ENCODE data around the gene GOLGA6D.
"Not testable (repeated sequence)": the region's sequence is repeated elsewhere in the genome, so short reads cannot be mapped to it uniquely, and the experiment has no call there.

Gene GOLGA6D

DNA sequence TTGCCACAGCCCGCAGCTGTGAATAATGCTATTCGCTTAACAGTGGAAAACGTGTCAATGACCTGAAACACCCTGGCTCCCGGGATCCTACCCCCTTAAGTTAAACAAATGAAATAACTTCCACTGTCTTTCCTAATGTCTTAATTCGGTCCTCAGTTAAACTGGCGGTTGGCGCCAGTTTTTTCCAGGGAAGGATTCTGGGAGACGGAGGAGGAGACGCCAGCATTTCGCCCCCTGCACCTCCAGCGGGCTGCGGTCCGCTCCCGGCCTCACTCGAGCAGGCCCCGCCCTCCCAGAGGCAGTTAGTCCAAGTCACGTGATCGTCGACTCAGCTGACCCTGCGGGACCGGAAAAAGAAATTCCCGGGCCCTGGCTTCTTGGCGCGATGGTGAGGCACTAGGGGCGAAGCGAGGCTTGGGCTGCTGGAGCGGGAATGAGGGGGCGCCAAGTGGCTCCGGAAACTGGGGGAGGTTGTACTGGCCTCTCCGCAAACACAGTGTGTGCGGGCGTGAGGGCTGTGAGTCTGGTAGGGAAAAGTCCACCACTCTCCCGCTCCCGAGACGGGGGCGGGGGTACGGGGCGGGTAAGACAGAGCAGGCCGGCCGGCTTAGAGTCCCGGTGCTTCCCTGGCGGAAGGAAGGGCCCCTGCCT is 53.2 kb downstream of the GOLGA6D start, which contains the start of gene COMMD4:
TSS of gene COMMD4 (plus strand) at position 359 of the 651 bp plus-strand sequence. CDS start at position 386, 27 bp downstream.
- Histone ChIP-seq H3K4me1 (peaks cover 11 to 23% (median 20%) of the 10 kb centered on the region in 10 experiments), H3K36me3 (peaks cover 10 to 26% (median 24%) of the 10 kb centered on the region in 11 experiments), H3K9me3 (replicated peaks in 1 of 11) (no peaks in the 10 kb centered on the region), H3K4me2 (peak within 1 kb of the TSS; percentile 87 to 98 (median 94)), H3K27ac (peak within 1 kb of the TSS; percentile 52 to 90 (median 84)), H4K20me1 (peaks cover 0 to 7% (median 0%) of the 10 kb centered on the region in 11 experiments; a peak in 1 of 22 replicates), H3K9ac (peak within 1 kb of the TSS; percentile 77 to 87 (median 83)), H3K27me3 (no peaks in the 10 kb centered on the region), H3K4me3 (peak within 1 kb of the TSS; percentile 58 to 79 (median 73))
- TF ChIP-seq Cebpa-rat (IDR thresholded peaks at IDR 0.05), result no peak

DNA sequence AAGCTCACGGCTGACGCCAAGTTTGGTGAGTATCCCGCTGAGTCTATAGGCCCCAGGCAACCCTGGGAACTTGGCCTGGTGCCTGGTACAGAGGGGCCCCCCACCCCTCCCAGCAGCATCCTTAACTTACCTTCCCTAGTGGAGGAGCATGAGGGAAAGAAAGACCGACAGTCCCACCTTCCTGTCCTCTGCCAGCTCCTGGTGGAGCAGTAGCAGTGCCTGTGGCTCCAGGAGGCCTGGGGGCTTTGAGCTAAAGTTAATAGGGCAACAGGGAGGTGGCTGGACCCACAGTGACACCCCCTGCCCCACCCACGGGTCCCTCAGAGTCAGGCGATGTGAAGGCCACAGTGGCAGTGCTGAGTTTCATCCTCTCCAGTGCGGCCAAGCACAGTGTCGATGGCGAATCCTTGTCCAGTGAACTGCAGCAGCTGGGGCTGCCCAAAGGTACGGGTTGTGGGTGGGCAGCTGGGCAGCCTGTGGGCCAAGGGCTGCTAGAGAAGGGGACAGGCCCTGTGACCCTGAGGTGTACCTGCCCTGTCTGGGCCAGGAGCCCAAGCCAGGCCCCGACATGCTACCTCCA is 56.1 kb downstream of the GOLGA6D start:
- Histone ChIP-seq H3K27me3 (no peaks in the 10 kb centered on the region), H3K4me1 (peaks cover 15 to 33% (median 25%) of the 10 kb centered on the region in 10 experiments), H4K20me1 (peaks cover 0 to 7% (median 0%) of the 10 kb centered on the region in 11 experiments; a peak in 1 of 22 replicates), H3K36me3 (peaks cover 17 to 37% (median 34%) of the 10 kb centered on the region in 11 experiments), H3K4me2 (no peak overlapping the region), H3K27ac (no peak overlapping the region), H3K4me3 (no peak overlapping the region), H3K9ac (no peak overlapping the region), H3K9me3 (replicated peaks in 1 of 11) (no peaks in the 10 kb centered on the region)
- TF ChIP-seq Cebpa-rat (IDR thresholded peaks at IDR 0.05), result no peak

DNA sequence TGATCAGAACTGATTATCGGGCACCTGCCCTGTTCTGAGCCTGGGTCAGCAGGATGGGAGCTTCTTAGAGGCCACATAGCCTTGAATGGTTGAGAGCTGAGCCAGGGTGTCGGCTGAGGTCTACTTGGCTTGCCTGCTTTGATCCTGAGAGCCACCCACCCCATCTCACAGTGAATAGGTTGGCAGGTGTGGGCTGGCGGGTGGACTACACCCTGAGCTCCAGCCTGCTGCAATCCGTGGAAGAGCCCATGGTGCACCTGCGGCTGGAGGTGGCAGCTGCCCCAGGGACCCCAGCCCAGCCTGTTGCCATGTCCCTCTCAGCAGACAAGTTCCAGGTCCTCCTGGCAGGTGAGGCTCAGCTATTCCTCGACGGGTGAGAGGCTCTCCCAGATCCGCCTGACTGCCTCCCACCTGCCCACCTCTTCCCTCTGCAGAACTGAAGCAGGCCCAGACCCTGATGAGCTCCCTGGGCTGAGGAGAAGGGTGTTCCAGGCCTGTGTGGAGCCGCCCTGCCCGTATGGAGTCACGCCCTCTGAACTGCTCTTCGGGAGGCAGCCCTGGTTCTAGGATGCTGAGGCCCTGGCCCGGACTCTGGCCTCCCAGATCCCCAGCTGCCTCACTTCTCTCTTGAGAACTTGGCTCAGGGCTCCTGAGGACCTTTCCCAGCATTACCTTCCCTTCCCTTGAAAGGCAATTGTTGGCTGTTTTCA is 57.1 kb downstream of the GOLGA6D start:
- no peaks in the 10 kb centered on the region for H3K27me3 ChIP-seq
- H3K36me3 ChIP-seq, result peaks cover 17 to 37% (median 34%) of the 10 kb centered on the region in 11 experiments
- H3K9me3 ChIP-seq (replicated peaks in 1 of 11), result no peaks in the 10 kb centered on the region
- H3K4me3 ChIP-seq, result no peak overlapping the region
- peaks cover 0 to 7% (median 0%) of the 10 kb centered on the region in 11 experiments; a peak in 1 of 22 replicates for H4K20me1 ChIP-seq
- no peak overlapping the region for H3K4me2 ChIP-seq
- peaks cover 19 to 38% (median 31%) of the 10 kb centered on the region in 10 experiments for H3K4me1 ChIP-seq
- no peak overlapping the region for H3K27ac ChIP-seq
- H3K9ac ChIP-seq, result no peak overlapping the region
- no peak for TF ChIP-seq Cebpa-rat (IDR thresholded peaks at IDR 0.05)

DNA sequence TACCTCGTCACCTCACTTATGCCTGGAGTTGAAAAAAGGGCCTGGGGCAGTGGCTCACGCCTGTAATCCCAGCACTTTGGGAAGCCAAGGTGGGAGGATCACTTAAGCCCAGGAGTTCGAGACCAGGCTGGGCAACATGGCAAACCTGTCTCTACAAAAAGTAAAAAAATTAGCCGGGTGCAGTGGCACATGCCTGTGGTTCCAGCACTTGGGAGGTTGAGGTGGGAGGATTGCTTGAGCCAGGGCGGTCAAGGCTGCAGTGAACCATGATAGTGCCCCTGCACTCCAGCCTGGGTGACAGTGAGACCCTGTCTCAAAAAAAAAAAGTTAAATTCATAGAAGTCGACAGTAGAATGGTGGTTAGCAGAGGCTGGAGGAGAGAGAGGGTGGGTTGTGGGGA is 59.6 kb downstream of the GOLGA6D start:
- H3K9ac ChIP-seq, result no peak overlapping the region
- peaks cover 17 to 37% (median 34%) of the 10 kb centered on the region in 11 experiments for H3K36me3 ChIP-seq
- no peak overlapping the region for H3K4me2 ChIP-seq
- H3K27ac ChIP-seq, result no peak overlapping the region
- H3K4me1 ChIP-seq, result peaks cover 19 to 33% (median 23%) of the 10 kb centered on the region in 10 experiments; a peak in 19 of 20 replicates
- H3K9me3 ChIP-seq (replicated peaks in 1 of 11), result no peaks in the 10 kb centered on the region
- H3K4me3 ChIP-seq, result no peak overlapping the region
- no peak for TF ChIP-seq Cebpa-rat (IDR thresholded peaks at IDR 0.05)
- H3K27me3 ChIP-seq, result no peaks in the 10 kb centered on the region
- peaks cover 0 to 7% (median 0%) of the 10 kb centered on the region in 11 experiments; a peak in 1 of 22 replicates for H4K20me1 ChIP-seq

- H3K27ac ChIP-seq; H4K20me1 ChIP-seq; H3K9ac ChIP-seq; H3K9me3 ChIP-seq (replicated peaks in 1 of 11); H3K4me3 ChIP-seq: not testable (repeated sequence)
- Histone ChIP-seq H3K27me3 (peaks cover 0 to 15% (median 0%) of the 10 kb centered on the region in 11 experiments; a peak in 6 of 22 replicates), H3K36me3 (peaks cover 17 to 35% (median 28%) of the 10 kb centered on the region in 11 experiments), H3K4me1 (peaks cover 20 to 47% (median 35%) of the 10 kb centered on the region in 10 experiments), H3K4me2 (peak overlapping the region in 8 of 11 experiments; percentile 13 to 62 (median 44); a peak in 10 of 22 replicates)
Observed at GRCh38 chr15:75343953-75344352, 61.3 kb downstream of the GOLGA6D start.

Measured in BLaER1 treated with 17β-estradiol and CSF1 and Interleukin-3, amounts not matched to agents 10 nM and 100 nM (cell line).